DND-41 (cell line): Measurements from ENCODE around the gene NINL.

ENCODE experiments used
- ATAC-seq: fragments of 200-7000 bp; cut with Tn5 transposase; 3 replicates; pipeline ENCODE4 v1.9.1; 2021; ENCODE audit warnings: low read depth; ENCODE audit not compliant: insufficient read depth
- DNase-seq: peaks from one replicate; pipeline ENCODE4 v3.0.0-alpha.2; 2020
- H2AFZ ChIP-seq: 2 replicates; pipeline ENCODE4 v1.6.0; 2012; ENCODE audit warnings: low read depth, low read length
- H3K27ac ChIP-seq: 2 replicates; pipeline ENCODE4 v1.5.1; 2012; ENCODE audit warnings: low read length, inconsistent platforms
- H3K27me3 ChIP-seq: fragments of 200-600 bp; sonication (generic); 2 replicates; pipeline ENCODE4 v1.6.0; 2012; ENCODE audit warnings: low read length, mild to moderate bottlenecking, inconsistent platforms; ENCODE audit not compliant: insufficient read depth, poor library complexity
- H3K36me3 ChIP-seq: 2 replicates; pipeline ENCODE4 v1.5.1; 2012; ENCODE audit warnings: low read length, inconsistent platforms; ENCODE audit not compliant: insufficient read depth
- H3K4me1 ChIP-seq: 2 replicates; pipeline ENCODE4 v1.5.1; 2012; ENCODE audit warnings: mild to moderate bottlenecking, low read length; ENCODE audit not compliant: insufficient read depth
- H3K4me2 ChIP-seq: 2 replicates; pipeline ENCODE4 v1.6.0; 2012; ENCODE audit warnings: mild to moderate bottlenecking, moderate library complexity, low read length, inconsistent platforms; ENCODE audit not compliant: insufficient read depth
- H3K4me3 ChIP-seq, 2 experiments: fragments of 200-600 bp in 1 of 2; shearing (Covaris generic) in 1 of 2; 2 replicates each; pipeline ENCODE4 v1.5.1; 2012 to 2016; ENCODE audit warnings: inconsistent platforms in 2 of 2, low read length in 2 of 2, mild to moderate bottlenecking in 2 of 2, low read depth in 1 of 2, moderate library complexity in 1 of 2
- H3K79me2 ChIP-seq: 2 replicates; pipeline ENCODE4 v1.6.0; 2012; ENCODE audit warnings: low read length, inconsistent platforms; ENCODE audit not compliant: insufficient read depth
- H3K9ac ChIP-seq: 2 replicates; pipeline ENCODE4 v1.6.0; 2012; ENCODE audit warnings: low read depth, mild to moderate bottlenecking, inconsistent platforms, low read length, moderate library complexity
- H3K9me3 ChIP-seq: 2 replicates; pipeline ENCODE4 v1.5.1; 2012; ENCODE audit warnings: low read length, moderate library complexity, mild to moderate bottlenecking, inconsistent platforms; ENCODE audit not compliant: insufficient read depth, severe bottlenecking
- H4K20me1 ChIP-seq: 2 replicates; pipeline ENCODE4 v1.6.0; 2012; ENCODE audit warnings: low read length; ENCODE audit not compliant: insufficient read depth
- EZH2 ChIP-seq: IDR thresholded peaks from 3 replicates; pipeline ENCODE4 v1.6.1; 2012; ENCODE audit warnings: borderline replicate concordance, low read depth, mild to moderate bottlenecking, moderate library complexity, low read length, inconsistent platforms; ENCODE audit not compliant: severe bottlenecking
- TF ChIP-seq, protein P1 (sequence below): IDR thresholded peaks from 2 replicates; pipeline ENCODE4 v1.5.1; 2012; ENCODE audit warnings: borderline replicate concordance, low read length, moderate library complexity, mild to moderate bottlenecking; ENCODE audit not compliant: poor library complexity, severe bottlenecking; ENCODE audit errors: extremely low read depth

Gene NINL

DNA sequence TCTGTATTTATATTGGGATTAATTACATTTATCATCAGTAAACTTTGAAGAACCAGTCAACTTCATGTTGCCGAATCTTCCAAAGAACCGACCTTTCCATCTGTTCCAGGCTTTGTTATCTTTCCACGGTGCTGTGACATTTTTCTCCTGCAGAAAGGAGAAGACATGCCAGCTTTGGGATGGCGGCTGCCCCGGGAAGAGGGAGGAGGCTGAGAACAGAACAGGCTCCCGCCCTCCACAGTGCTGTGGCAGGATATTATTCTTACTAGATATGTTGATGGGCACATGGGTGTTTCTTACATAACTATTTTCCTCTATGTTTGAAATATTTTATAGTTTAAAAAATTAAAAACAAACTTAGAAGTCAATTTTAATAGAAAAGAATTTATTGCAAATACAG is 133.0 kb downstream of the NINL start:
- no peak overlapping the region for H3K9ac ChIP-seq
- DNase-seq, result no peak
- no peak overlapping the region for H3K4me2 ChIP-seq
- no peak for ATAC-seq
- H2AFZ ChIP-seq, result no peak overlapping the region
- no peaks in the 10 kb centered on the region for H3K4me1 ChIP-seq
- no peaks in the 10 kb centered on the region for H4K20me1 ChIP-seq
- H3K27me3 ChIP-seq, result no peaks in the 10 kb centered on the region
- no peak for TF ChIP-seq EZH2
- TF ChIP-seq, protein P1, sequence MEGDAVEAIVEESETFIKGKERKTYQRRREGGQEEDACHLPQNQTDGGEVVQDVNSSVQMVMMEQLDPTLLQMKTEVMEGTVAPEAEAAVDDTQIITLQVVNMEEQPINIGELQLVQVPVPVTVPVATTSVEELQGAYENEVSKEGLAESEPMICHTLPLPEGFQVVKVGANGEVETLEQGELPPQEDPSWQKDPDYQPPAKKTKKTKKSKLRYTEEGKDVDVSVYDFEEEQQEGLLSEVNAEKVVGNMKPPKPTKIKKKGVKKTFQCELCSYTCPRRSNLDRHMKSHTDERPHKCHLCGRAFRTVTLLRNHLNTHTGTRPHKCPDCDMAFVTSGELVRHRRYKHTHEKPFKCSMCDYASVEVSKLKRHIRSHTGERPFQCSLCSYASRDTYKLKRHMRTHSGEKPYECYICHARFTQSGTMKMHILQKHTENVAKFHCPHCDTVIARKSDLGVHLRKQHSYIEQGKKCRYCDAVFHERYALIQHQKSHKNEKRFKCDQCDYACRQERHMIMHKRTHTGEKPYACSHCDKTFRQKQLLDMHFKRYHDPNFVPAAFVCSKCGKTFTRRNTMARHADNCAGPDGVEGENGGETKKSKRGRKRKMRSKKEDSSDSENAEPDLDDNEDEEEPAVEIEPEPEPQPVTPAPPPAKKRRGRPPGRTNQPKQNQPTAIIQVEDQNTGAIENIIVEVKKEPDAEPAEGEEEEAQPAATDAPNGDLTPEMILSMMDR, result no peak
- no peaks in the 10 kb centered on the region for H3K79me2 ChIP-seq
- no peak overlapping the region for H3K27ac ChIP-seq
- H3K9me3 ChIP-seq, result no peaks in the 10 kb centered on the region
- H3K36me3 ChIP-seq, result peaks cover 52% of the 10 kb centered on the region
- H3K4me3 ChIP-seq, result no peak overlapping the region

DNA sequence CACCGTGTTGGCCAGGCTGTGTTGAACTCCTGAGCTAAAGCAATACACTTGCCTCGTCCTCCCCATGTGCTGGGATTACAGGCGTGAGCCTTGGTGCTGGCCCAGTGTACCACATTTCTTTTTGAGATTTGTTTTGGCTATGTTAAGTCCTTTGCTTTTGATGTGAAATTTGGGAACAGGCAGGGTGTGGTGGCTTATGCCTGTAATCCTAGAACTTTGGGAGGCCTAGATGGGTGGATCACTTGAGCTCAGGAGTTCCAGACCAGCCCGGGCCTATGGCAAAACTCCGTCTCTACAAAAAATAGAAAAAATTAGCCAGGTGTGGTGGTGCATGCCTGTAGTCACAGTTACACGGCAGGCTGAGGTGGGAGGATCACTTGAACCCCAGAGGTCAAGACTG is 137.7 kb downstream of the NINL start:
- no peaks in the 10 kb centered on the region for H3K79me2 ChIP-seq
- no peaks in the 10 kb centered on the region for H3K27me3 ChIP-seq
- DNase-seq (no peak), ATAC-seq (no peak)
- no peak overlapping the region for H3K9ac ChIP-seq
- H3K4me2 ChIP-seq, result no peak overlapping the region
- H3K4me1 ChIP-seq, result no peaks in the 10 kb centered on the region
- TF ChIP-seq EZH2, result no peak
- TF ChIP-seq, protein P1, result no peak
- H3K4me3 ChIP-seq, result no peak overlapping the region
- H4K20me1 ChIP-seq, result no peaks in the 10 kb centered on the region
- no peak overlapping the region for H3K27ac ChIP-seq
- H3K36me3 ChIP-seq, result peaks cover 70% of the 10 kb centered on the region
- H3K9me3 ChIP-seq, result no peaks in the 10 kb centered on the region
- H2AFZ ChIP-seq, result no peak overlapping the region

DNA sequence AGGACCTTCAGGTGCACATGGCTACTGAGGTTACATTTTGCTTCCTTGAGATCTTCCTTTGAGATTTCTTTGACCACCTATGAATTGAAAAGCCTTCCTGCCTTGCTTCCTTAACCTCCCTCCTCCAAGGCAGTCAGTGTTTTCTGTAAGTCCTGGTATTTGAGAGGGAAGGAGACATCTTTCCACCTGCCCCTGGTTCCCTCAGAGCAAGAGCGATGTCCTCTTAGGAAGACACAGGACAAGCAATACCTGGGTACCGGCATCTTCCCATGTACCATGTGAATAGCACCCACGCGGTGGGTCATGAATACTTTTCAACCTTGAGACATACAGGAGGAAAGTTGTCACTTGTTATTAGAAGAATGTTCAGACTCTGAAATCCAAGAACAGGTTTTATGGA is 140.8 kb downstream of the NINL start:
- Histone ChIP-seq H2AFZ (no peak overlapping the region), H3K9me3 (no peaks in the 10 kb centered on the region), H3K4me1 (no peaks in the 10 kb centered on the region), H3K79me2 (no peaks in the 10 kb centered on the region), H3K27me3 (no peaks in the 10 kb centered on the region), H3K27ac (no peak overlapping the region), H3K4me2 (no peak overlapping the region), H3K36me3 (peaks cover 91% of the 10 kb centered on the region), H3K9ac (no peak overlapping the region), H3K4me3 (no peak overlapping the region), H4K20me1 (no peaks in the 10 kb centered on the region)
- TF ChIP-seq, protein P1, result no peak
- TF ChIP-seq EZH2, result no peak
- ATAC-seq (no peak), DNase-seq (no peak)

DNA sequence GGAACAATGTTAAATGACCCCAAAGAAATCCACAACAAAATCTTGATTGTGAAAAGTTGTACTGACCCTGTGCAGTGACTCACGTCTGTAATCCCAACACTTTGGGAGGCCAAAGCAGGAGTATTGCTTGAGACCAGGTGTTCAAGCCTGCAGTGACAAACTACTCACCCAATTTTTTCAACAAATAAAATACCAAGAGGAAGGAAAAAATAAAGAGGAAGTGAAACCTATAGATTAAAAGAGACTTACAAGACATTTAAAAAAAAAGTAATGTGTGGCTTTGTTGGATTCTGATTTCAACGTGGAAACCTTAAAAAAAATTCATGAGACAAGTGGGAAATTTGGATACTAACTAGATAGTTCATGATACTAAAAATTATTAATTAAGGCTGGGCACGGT is 146.0 kb downstream of the NINL start:
- peaks cover 93% of the 10 kb centered on the region for H3K36me3 ChIP-seq
- H3K27me3 ChIP-seq, result no peaks in the 10 kb centered on the region
- H3K27ac ChIP-seq, result no peak overlapping the region
- H4K20me1 ChIP-seq, result no peaks in the 10 kb centered on the region
- no peaks in the 10 kb centered on the region for H3K4me1 ChIP-seq
- no peaks in the 10 kb centered on the region for H3K9me3 ChIP-seq
- H3K9ac ChIP-seq, result no peak overlapping the region
- ATAC-seq (no peak), DNase-seq (no peak)
- peaks cover 7% of the 10 kb centered on the region; the same call in 1 of the 2 replicates for H3K79me2 ChIP-seq
- TF ChIP-seq, protein P1, result no peak
- no peak for TF ChIP-seq EZH2
- H3K4me2 ChIP-seq, result no peak overlapping the region
- H3K4me3 ChIP-seq, result no peak overlapping the region
- no peak overlapping the region for H2AFZ ChIP-seq
